NCI-H2227 (cell line): ENCODE data around the gene C4orf50.
"Not testable (repeated sequence)": the region's sequence is repeated elsewhere in the genome, so short reads cannot be mapped to it uniquely, and the experiment has no call there.

Source experiments
- DNase-seq: peaks from one replicate; lab custom pipeline; 2025; ENCODE audit not compliant: unreplicated experiment; lab: John Stamatoyannopoulos, UW

Gene C4orf50

DNA sequence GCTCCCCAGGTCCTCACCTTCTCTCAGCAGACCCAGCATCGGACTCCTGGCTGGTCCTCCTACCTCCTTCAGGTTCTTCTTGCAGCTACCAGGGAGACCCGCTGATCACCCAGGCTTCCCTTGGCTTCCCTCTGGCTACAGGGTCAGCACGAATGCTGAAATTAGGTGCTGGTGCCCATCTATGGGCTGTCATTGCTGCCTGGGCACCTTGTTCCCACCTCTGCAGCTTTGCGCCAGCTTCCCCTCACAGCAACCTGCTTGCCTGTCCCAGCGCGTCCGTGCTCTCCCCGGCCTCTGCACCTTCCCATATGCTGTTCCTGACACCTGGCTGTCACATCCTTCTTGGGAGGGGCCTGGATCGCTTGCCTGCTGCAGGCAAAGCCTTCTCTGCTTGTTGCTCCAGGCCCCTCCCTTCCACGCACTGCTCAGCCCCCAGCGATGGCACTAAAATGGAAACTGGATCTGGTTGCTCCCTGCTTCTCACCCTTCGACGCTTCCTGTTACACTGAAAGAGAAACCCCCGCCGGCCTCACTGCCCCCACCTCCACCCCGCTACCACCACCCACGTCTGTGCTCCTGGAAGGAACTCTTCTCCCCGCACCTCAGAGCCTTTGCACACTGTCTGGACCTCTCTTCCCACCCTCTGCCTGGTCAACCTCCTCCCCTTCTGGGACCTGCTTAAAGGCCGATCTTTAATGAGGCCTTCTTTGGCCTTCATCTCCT is 22.2 kb downstream of the C4orf50 start:
- DNase-seq, result no peak

DNA sequence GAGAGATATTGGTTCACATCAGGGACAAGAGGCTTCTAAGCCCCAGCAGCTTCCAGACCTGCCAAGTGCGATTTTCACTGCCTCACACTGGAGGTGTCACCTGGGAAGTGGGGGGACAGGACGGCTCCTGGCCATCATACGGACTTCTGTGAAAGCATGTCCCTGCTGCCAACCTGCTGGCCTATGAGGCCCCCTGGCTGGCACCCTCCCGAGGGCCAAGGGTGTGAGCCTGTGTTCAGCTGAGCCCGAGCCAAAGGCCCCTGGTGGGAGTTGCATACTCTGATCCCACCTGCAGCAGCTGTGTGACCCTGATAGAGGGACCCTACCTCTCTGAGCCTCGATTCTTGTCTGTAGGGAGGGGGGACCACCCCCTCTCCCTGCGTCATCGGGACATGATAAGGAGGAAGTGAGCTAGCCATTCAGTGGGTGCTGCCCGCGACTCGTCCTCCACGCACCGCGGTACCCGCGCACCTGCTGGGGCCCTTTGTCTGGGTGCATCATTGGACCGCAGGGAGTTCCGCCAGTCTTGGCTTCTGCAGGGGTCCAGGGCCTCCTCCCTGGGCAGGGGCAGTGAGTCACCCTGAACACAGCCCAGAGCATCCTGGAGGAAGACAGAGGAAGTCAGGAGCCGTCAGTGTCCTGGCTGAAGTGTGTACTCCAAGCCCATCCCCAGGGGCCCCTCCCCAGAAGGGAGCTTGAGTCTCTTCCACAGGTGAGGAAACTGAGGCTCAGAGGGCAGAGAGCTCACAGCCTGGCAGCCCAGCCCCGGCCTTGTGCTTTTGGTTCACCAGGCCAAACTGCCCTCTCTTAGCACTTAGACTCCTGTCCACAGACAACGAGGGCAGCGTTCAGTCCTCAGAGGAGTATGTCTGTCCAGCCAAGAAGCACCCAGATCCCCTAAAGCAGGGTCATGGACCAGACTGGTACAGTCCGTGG is 24.1 kb downstream of the C4orf50 start:
- DNase-seq, result no peak

DNA sequence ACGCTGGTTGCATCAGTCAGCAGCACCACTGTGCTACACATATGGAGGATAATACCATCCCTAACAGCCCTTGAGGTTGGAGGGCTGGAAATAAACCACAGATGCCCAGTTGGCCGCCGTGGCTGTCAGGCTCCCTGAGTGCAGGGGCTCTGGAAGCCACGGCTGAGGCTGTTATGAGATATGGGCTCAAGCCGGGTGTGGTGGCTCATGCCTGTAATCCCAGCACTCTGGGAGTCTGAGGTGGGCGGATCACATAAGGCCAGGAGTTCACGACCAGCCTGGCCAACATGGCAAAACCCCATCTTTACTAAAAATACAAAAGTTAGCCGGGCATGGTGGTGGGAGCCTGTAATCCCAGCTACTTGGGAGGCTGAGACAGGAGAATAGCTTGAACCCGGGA is 24.9 kb downstream of the C4orf50 start:
- DNase-seq, result not testable (repeated sequence)

DNA sequence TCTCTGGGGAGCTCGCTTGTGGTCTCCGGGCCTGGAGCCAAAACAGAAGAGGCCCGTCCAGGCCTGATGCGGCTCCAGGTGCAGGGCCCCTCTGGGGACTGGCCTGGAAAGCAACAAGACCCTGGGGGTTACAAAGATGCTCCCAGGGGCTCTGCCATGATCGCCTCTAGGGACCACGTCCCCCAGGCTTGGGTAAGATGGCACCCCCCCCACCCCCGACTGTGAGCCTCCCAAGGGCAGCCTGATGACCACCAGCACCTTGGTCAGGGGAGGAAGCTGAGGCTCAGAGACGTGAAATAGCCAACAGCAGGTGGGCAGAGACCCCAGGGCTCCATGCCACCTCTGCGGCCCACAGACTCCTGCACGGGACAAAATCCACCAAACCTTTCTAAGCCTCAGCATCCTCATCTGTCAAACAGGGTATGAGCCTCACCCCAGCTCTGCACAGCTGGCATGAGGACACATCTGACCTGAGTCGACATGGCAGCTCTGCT is 25.4 kb downstream of the C4orf50 start:
- no peak for DNase-seq

DNA sequence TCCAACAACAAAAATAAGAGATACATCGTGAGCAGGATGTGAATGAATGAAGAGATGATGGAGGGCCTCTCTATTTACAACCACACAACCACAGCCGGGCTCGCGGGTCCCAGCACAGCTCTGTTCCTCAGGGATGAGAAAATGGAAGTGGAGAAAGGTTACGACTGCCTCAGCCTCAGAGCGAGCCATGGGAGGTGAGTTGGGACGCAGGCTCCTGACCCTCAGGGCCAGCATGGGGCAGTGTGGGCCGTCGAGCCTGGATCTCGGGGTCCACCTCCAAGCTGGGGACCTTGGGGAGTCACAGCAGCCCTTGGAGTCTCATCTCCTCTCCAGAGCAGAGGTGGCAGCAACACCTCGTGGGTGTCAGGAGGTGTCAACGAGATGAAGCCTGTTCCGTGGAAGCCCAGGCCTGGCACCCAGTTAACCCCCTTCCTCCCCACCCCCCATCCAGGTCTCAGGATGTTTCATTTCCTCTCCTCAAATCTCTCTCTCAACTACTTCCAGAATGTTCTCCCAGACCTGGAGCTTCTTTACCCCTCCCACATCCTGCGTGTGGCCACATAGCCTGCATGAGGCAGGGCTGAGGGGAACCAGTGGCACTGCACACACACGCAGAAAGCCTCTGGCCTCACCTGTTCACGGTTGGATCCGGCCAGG is 25.9 kb downstream of the C4orf50 start:
- DNase-seq, result no peak

DNA sequence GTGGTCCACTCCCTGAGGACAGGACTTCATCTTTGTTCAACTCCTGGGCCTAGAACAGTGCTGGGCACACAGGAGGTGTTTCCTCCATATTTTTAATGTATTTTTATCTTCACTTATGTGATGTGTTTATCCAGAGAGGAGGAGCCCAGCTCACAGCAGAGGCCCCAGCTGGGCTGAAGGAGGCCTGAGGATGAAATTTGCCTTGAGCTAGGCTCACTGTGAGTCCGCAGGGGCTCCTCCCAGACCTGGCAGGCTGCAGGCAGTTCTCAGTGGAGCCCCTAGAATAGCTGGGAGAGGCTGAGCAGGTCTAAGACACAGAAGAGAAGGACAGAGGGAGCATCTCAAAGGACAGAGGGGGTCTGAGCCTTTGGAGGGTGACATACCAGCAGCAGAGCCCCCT is 26.8 kb downstream of the C4orf50 start:
- no peak for DNase-seq

DNA sequence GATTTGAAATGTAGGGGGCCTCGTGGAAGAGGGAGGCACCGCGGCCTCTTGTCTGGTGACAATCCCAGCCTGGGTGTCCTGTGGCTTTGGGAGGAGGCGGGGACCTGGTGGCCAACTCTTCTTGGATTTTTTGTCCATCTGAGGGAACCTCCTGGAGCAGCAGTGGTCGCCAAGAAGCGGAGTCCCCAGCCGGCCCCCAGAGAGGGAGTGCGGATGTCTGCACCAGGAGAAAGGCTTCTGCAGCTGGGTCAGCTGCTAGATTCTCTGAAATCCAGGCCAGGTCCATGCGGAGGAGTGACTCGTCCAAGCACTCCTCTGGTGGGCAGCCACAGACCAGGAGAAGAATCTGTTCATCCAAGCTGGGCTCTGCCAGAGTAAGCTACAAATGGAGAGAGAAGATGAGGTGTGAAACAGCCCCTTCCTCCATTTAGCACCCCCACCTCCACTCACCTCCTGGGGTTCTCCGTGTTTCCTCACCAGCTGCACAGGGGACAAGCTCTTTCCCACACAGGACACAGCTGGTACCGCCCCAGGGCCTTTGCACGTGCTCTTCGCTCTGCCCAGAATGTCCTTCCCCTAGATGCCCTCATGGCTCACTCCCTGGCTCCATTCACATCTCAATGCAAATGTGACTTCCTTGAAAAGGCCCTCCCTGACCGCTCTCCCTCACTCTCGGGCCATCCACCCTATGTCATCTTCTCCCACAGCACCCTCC is 27.6 kb downstream of the C4orf50 start:
- no peak for DNase-seq

DNA sequence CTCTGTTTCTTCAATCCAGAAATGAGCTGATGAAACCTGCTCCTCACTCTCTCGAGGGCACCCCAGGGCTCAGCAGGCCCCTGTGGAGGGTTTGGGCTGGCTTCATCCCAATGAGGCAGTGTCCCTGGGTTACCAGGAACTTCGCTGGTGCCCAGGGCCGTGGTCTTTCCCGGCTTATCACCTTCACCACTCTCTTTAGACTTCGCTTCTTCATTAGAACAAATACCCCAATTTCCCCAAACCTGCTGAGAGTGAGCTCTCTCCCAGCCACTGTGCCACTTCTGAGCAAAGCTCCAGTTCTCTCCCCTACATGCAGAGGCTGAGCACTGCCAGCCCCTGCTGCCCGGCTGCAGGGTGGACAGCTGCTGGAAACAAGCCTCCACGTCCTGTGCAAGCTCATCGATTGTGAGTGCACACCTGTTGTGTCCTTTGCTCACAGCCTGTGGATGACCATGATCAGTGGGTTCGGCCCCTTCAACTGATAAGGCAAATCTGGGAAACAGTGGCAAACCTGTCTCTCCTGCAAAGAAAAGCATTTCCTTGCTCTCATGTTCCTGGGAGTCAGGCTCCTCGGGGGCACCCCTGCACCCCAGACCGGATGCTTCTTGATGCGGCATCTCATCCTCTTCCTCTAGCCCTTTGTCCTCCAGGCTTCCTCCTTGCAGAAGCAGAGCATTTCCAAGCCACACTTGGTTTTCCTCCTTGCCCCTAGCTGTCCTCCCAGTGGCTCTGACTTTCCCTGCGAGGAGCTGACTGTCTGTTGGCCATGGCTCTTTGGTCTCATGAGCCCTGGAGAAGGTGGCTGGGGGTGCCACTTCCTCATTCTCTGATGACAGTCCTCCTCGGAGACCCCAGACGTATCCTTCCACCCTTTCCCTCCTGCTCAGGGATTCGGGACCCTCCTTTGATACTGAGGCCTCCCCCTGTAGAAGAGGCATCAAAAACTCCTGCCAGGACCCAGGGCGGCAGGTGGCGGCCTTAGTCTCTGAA is 28.7 kb downstream of the C4orf50 start:
- DNase-seq, result no peak

DNA sequence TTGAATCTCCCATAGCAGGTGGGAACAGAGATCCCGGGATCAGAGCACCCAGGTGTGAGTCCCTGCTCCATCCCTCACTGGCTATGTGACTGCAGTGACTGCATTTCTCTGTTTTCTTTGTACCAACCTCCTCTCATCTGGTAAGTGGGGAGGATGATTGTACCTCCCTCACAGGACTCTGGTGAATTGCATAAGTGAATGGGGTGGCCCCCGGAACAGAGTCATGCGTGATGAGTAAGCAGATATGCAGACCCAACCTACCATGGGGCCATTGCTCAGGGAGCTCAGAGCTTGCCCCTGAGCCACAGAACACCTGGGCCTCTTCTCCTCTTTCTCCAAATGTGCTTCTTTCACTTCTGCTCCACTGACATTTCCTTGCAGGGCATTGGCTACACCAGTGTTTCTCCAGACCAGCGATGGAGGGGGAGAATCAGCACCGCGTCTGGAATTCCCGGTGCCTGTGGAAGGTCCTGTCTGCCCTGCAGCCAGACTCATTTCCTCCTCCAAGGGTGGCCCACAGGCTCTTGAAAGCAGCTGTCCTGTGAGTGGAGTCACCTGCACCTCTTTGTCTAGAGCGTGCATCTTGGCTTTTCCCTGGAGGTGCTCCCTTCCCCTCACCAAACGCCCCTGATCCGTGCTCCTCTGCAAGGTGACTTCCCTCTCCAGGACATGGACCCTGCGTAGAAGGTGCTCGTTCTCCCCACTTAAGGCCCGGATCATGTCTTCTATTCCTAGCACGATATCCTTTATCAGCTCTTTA is 30.0 kb downstream of the C4orf50 start:
- DNase-seq, result no peak

DNA sequence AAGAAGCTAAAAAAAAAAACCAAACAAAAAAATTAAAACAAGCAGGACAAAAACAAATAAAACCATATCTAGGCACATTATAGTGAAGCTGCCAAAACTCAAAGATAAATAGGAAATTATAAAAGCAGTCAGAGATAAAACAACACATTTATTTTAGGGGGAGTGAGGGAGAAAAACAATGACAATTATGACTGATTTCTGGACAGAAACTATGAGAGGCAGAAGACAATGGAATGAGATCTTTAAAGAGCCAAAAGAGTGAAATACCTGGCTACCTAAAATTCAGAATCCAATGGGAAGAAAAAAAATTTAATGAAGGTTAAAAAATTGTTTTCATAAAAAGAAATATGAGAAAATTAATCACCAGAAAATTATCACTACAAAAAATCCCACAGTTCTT is 33.4 kb downstream of the C4orf50 start:
- DNase-seq, result no peak

DNA sequence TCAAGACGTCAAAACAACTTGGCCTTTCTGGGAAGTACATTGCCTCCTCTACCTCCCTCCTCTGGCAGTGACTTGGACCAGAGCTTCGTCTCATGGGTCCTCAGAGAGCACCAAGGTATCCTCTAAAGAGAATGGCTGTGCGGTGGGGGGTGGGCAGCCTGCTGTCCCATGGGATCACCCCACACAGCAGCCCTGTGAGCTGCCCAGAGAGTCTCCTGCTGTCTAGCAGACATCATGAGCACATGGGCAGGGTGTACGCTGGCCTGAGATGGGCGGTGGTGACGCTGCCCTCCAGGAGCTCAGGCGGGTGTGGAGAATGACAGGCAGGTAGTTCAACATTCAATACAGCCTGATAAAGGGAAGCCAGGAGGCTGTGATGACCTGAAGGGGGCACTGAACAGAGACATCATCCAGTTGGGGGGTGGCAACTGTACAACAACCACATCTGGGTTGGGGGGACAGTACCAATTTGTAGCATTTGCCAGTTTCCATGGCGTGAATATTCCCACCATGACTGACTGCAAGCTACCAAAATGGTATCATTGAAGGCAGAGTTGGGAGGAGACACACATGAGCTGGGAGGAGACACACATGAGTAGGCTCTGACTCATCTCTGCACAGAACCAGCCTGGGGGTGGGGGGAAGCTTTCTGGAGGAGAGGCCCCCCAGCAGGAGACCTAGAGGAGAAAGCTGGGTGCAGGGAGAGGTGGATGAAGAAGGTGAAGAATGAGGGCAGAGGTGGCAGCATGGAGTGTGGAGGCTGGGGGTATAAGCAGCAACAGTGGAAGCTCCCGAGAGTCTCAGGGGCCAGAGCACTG is 35.9 kb downstream of the C4orf50 start:
- DNase-seq, result no peak

DNA sequence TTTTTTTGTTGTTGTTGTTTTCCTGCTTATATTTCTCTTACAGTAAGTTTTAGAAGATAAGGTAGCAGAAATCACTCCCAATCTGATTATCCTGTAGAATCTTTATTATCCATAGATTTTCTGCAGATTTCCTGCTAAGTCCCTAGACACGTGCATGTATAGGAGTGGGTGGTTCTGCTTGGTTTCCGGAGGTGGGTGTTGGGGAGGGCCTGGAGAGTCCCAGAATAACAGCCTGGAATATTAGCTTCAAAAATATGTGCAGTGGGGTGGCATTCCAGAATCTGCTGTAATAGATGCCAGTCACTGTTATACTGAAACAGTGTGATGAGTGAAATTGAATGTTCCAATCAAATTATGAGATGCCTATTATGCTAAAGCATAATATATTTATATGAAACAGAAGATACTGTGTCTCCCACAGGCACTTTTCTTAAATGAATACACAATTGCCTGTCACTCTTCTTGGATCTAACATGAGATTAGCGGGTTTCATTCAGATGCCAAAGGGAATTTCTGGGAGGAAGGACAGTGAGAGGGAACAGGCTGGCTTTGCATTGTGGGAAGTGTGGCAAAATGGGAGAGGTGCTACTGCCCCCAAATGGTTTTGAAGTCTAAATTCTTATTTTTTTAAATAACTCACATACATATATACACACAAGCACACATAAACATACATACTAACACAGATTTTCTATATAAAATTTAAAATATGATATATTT is 37.6 kb downstream of the C4orf50 start:
- DNase-seq, result peak; percentile 45

DNA sequence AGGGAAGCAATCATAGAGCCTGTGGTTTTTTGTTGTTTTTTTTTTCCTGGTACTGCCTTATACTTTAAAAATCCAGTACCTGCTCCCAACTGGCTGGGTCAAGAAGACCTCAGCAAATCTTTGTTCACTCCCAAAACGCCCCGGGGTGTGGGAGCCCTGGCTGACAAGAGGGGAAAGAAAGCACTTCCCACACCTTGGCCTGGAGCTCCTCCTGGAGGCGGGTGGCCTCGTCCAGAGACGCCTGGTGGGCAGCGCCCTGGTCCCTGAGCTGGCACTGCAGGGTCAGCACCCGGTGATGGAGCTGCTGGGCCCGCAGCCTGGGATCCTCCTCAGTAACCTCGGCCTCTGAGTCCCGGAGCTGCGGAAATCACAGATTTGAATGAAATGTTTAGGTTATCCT is 38.2 kb downstream of the C4orf50 start:
- DNase-seq, result peak; percentile 51

DNA sequence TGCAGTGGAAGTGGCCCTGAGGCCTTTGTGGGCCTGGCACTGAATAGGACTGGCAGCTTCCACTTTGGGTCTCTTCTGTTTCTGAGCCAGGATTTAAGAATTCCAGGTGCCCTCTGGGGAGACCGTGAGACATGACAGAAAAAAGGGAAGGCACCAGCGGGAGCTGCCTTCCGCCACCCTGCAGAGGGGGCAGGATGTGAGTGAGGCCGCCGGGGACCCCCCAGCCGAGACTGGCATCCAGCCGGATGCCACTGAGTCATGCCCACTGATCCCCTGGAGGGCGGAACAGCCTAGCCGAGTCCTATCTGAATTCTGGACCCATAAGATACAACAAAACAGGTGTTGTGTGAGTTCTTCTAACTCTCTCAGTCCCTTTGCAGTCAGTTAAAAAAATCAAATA is 41.3 kb downstream of the C4orf50 start:
- DNase-seq, result no peak

DNA sequence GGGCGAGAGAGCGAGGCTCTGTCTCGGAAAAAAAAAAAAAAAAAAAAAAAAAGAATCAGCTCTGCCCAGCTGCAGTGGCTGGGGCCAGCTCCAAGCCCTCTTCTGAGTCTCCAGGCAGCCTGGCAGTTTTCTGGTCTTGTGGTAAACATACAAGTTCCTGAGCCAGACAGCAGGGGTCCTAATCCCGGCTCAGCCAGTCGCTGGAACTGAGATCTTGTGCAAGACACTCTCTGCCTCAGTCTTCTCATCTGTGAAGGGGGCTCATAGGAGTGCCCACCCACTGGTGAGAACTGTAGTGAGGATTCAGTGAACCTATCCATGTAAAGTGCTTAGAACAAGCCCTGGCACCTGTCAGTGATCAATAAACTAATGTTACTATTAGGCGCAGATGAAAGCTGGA is 41.8 kb downstream of the C4orf50 start:
- DNase-seq, result no peak

DNA sequence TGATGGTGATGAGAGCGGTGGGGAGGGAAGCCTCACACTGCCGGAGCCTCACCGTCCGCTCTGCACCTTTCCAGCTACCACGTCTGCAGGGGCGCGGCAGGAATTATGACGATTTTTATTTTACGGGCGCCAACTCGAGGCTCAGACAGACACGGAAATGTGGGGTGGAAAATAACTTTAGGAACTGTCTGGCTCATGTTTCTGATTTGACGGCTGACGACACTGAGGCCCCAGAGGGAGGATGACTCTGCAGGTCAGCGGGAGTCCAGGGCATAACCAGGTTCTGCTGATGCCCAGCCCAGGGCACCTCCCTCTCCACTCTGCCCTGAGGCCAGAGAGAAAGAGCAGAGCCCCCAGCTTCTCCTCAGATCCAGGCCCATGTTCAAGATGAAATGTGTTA is 43.9 kb downstream of the C4orf50 start:
- DNase-seq, result no peak

DNA sequence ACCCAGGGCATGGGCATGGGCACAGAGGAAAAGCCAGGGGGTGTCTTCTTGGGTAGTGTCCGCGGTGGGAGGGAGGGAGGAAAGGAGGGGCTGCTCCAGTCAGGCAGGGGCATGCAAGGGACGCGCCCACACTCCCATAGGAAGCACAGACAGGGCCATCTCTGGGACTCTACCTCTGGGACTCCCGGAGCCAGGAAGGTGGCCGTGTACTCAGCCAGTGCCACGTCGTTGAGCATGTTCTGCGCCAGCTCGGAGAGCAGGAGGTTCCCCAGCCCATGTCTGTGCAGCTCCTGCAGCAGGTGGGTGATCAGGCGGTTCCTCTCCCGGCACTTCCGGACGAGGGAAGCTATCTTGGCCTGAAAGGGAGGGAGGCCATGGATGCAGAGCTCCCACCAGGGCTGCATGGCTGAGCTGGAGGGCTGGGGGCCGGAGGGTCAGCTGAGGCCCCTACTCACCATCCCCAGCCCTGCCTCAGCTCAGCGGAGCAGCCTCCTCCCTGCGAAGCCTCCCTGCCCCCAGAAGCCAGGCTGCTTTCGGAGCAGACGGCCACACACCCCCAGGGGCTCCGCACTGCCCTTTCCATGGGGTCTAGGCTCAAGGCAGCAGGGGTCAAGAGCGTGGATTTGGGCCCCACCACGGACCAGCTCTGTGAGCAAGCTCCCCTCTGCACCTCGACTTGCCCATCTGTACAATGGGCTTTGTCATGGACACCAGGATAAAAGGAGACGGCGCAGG is 44.6 kb downstream of the C4orf50 start:
- no peak for DNase-seq
